Lower leg skin (tissue), 4 donors: ENCODE data around the gene S100A4. TPM values are rescaled to one million over a fixed set of nuclear protein-coding genes. Genes with fewer than 3 reads are reported as not detected.
"Not testable (repeated sequence)": the region's sequence is repeated elsewhere in the genome, so short reads cannot be mapped to it uniquely, and the experiment has no call there.

Experiments used
- DNase-seq, 2 donors: peaks; one replicate each; pipeline ENCODE4 v3.0.0-alpha.2; 2019; ENCODE audit warnings: low spot score in 2 of 2
- H3K4me3 ChIP-seq: fragments of 200-600 bp; sonication (generic); 2 replicates; pipeline ENCODE4 v1.5.1; 2017; ENCODE audit warnings: mild to moderate bottlenecking, low read depth; ENCODE audit not compliant: poor library complexity, severe bottlenecking
- POLR2A ChIP-seq, 2 donors: fragments of 450-650 bp; IDR thresholded peaks; one replicate each; pipeline ENCODE4 v1.6.1; 2016 to 2017; ENCODE audit warnings: antibody characterized with exemption in 2 of 2, mild to moderate bottlenecking in 1 of 2, moderate library complexity in 1 of 2
- WGBS, 2 donors: methylation state at CpG; one replicate each; pipeline ENCODE4 v1.1.5; 2018; 5-methylcytosine and 5-hydroxymethylcytosine counted together
- intact Hi-C: fragments of 100-400 bp; cut with DNase I; formaldehyde crosslinking; loops from one replicate; pipeline ENCODE4 v1.15.0; 2023; ENCODE audit warnings: low total_unique reads
- total RNA-seq, 4 donors: library from RNA; depleted of rRNA; stranded (reverse); fragments of >200 nt; gene quantifications; one replicate each; pipeline ENCODE4 v1.1.0, GENCODE V29; 2016
- TF ChIP-seq, protein P1 (sequence below), 3 donors: fragments of 450-650 bp; IDR thresholded peaks; one replicate each; pipeline ENCODE4 v1.5.1; 2016; ENCODE audit warnings: antibody characterized with exemption in 3 of 3, mild to moderate bottlenecking in 3 of 3, moderate library complexity in 2 of 3

S100A4 gene
- total RNA-seq, 4 donors from 2014 or later = 94.4 to 215 (median 146) TPM

DNA sequence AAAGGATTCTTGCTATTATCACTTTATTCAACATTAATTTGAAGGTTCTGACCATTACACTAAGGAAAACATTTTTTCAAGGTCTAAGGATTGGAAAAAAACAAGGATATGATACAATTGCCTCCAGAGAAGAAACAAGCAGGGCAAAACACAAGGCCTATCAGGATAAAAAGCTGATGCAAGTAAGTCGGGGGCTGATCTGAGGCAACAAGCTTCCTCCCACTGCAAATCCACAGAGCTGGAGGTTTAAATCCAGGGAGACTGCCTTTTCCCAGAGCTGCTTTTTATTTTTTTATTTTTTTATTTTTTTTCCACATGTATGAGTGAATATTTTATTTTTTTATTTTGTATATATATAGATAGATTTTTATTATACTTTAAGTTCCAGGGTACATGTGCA lies 39.4 kb upstream of the S100A4 start:
- no peak for DNase-seq
- TF ChIP-seq, protein P1, sequence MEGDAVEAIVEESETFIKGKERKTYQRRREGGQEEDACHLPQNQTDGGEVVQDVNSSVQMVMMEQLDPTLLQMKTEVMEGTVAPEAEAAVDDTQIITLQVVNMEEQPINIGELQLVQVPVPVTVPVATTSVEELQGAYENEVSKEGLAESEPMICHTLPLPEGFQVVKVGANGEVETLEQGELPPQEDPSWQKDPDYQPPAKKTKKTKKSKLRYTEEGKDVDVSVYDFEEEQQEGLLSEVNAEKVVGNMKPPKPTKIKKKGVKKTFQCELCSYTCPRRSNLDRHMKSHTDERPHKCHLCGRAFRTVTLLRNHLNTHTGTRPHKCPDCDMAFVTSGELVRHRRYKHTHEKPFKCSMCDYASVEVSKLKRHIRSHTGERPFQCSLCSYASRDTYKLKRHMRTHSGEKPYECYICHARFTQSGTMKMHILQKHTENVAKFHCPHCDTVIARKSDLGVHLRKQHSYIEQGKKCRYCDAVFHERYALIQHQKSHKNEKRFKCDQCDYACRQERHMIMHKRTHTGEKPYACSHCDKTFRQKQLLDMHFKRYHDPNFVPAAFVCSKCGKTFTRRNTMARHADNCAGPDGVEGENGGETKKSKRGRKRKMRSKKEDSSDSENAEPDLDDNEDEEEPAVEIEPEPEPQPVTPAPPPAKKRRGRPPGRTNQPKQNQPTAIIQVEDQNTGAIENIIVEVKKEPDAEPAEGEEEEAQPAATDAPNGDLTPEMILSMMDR (IDR thresholded peaks at IDR 0.05) = no peak
- TF ChIP-seq POLR2A (IDR thresholded peaks at IDR 0.05) = no peak
- intact Hi-C loops = no loop called here
- WGBS, 2 donors = 89 to 94% methylated on average over 1 of the region's 1 CpG
- H3K4me3 ChIP-seq = no peak overlapping the region

DNA sequence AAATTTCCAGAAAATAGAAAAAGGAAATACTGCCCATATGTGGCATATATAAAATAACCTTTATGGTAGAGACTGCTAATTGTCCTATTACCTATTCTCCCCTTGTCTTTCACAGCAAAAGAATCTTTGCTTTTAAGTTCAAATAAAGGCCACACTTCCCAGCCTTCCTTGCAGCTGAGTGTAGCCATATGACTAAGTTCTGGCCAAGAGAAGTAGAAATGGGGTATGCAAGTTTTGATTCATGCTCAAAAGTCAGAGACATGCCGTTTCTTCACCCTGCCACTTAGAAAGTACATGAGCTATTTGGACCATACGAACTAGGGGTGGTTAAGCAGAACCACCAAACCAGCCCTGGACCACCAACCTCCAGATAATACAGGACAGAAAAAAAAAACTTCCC lies 38.4 kb upstream of the S100A4 start:
- DNase-seq = no peak
- 80 to 84% methylated on average over 2 of the region's 2 CpGs for WGBS, 2 donors
- TF ChIP-seq, protein P1 (IDR thresholded peaks at IDR 0.05) = no peak
- no peak for TF ChIP-seq POLR2A (IDR thresholded peaks at IDR 0.05)
- intact Hi-C loops = no loop called here
- H3K4me3 ChIP-seq = no peak overlapping the region

DNA sequence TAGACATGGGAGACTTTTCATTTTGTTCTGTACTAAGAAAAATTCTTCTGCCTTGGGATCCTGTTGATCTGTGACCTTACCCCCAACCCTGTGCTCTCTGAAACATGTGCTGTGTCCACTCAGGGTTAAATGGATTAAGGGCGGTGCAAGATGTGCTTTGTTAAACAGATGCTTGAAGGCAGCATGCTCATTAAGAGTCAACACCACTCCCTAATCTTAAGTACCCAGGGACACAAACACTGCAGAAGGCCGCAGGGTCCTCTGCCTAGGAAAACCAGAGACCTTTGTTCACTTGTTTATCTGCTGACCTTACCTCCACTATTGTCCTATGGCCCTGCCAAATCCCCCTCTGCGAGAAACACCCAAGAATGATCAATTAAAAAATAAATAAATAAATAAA lies 37.9 kb upstream of the S100A4 start:
- intact Hi-C loops, H3K4me3 ChIP-seq, DNase-seq: not testable (repeated sequence)
- WGBS, 2 donors = 84 to 91% methylated on average over 3 of the region's 3 CpGs

- intact Hi-C loops, H3K4me3 ChIP-seq, DNase-seq: not testable (repeated sequence)
- WGBS, 2 donors = 95 to 96% methylated on average over 27 to 29 of the region's 34 CpGs
These were observed 37.2 kb upstream of the S100A4 start for GRCh38 chr1:153582836-153583235.

- no peak for DNase-seq
- no peak overlapping the region for H3K4me3 ChIP-seq
- intact Hi-C loops = loop anchor here (10.0 kb wide), 2 partner anchors 86 to 176 kb away; no protein-coding TSS in a partner anchor
- no peak for TF ChIP-seq POLR2A (IDR thresholded peaks at IDR 0.05)
- TF ChIP-seq, protein P1 (IDR thresholded peaks at IDR 0.05) = no peak
- WGBS, 2 donors = 77 to 89% methylated on average over 3 of the region's 3 CpGs
These were observed 33.3 kb upstream of the S100A4 start for GRCh38 chr1:153578936-153579335.

GRCh38 chr1:153578490-153578889 lies 32.9 kb upstream of the S100A4 start:
- TF ChIP-seq POLR2A (IDR thresholded peaks at IDR 0.05) = no peak
- TF ChIP-seq, protein P1 (IDR thresholded peaks at IDR 0.05) = no peak
- no peak overlapping the region for H3K4me3 ChIP-seq
- DNase-seq = no peak
- intact Hi-C loops = loop anchor here (10.0 kb wide), 2 partner anchors 86 to 176 kb away; no protein-coding TSS in a partner anchor

DNA sequence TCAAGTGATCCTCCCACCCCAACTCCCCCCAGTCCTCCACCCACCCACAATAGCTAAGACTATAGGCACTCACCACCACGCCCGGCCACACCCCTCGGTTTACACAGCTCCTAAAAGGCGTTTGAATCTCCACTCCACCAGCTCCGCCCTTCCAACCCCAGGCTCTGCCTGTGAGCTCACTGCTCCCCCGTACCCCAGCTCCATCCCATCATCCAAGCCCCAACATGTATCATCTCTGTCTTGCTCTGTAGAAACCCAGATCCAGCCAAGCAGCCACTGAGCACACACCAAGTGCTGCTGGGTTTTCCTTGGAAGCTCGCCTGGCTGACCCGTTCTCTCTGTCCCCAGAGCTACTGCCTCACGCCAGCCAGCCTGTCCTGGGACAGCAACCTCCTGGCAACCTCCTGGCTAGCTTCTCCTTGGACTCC lies 32.0 kb upstream of the S100A4 start:
- intact Hi-C loops = loop anchor here (10.0 kb wide), 2 partner anchors 87 to 177 kb away; no protein-coding TSS in a partner anchor
- WGBS, 2 donors = 24 to 35% methylated on average over 9 of the region's 9 CpGs
- TF ChIP-seq, protein P1 (IDR thresholded peaks at IDR 0.05) = no peak
- TF ChIP-seq POLR2A (IDR thresholded peaks at IDR 0.05) = no peak
- no peak for DNase-seq
- H3K4me3 ChIP-seq = no peak overlapping the region
